Activated CD4-positive, alpha-beta T cell treated with anti-CD3 and anti-CD28 coated beads, Interleukin-2, amount 10 ng/mL, durations not matched to agents 7 days and 5 days (primary cell): ENCODE measurements around the gene ITGB3. TPM values are rescaled to one million over a fixed set of nuclear protein-coding genes. Genes with fewer than 3 reads are reported as not detected.

ENCODE experiments used
- CTCF ChIA-PET: fragments of 350-600 bp; sonication (Branson Sonifier 250); formaldehyde crosslinking; loops from one replicate; lab custom pipeline; 2021; ENCODE audit warnings: antibody characterized with exemption; lab: Charles Lee
- POLR2A ChIA-PET: fragments of 350-600 bp; sonication (Branson Sonifier 250); formaldehyde crosslinking; loops from one replicate; lab custom pipeline; 2021; ENCODE audit warnings: antibody characterized with exemption; lab: Charles Lee
- DNase-seq: peaks from one replicate; pipeline ENCODE4 v3.0.0-alpha.2; 2020
- H3K27ac Mint-ChIP-seq: one replicate; pipeline ENCODE4 v1.8.0; 2021; ENCODE audit warnings: mild to moderate bottlenecking, moderate library complexity, mixed read lengths
- H3K27me3 Mint-ChIP-seq: one replicate; pipeline ENCODE4 v1.8.0; 2021; ENCODE audit warnings: mixed read lengths
- H3K36me3 Mint-ChIP-seq: one replicate; pipeline ENCODE4 v1.8.0; 2021; ENCODE audit warnings: low read depth, mixed read lengths
- H3K4me1 Mint-ChIP-seq: one replicate; pipeline ENCODE4 v1.8.0; 2021; ENCODE audit warnings: mixed read lengths
- H3K4me3 Mint-ChIP-seq: one replicate; pipeline ENCODE4 v1.8.0; 2021; ENCODE audit warnings: mild to moderate bottlenecking, moderate library complexity, mixed read lengths
- H3K9me3 Mint-ChIP-seq: one replicate; pipeline ENCODE4 v1.8.0; 2021; ENCODE audit warnings: mixed read lengths
- total RNA-seq, 2 experiments: library from RNA; stranded (reverse); gene quantifications; one replicate each; pipeline ENCODE4 v1.2.3, GENCODE V29; 2021

Gene ITGB3
- total RNA-seq, 2 experiments from 2014 or later = 0.52 to 0.98 TPM

GRCh38 chr17:47273245-47273644 lies 19.6 kb downstream of the ITGB3 start:
- Mint-ChIP-seq H3K36me3 (no peaks in the 10 kb centered on the region), H3K4me3 (no peak overlapping the region), H3K27me3 (peaks cover 6% of the 10 kb centered on the region), H3K27ac (no peak overlapping the region), H3K9me3 (peaks cover 3% of the 10 kb centered on the region), H3K4me1 (no peaks in the 10 kb centered on the region)
- ChIA-PET POLR2A (no interaction called here), CTCF (interaction anchor here (1.3 kb wide), 1 partner anchor 15 kb away, joined by 4 read pairs; no protein-coding TSS in a partner anchor)
- no peak for DNase-seq

- no peak for DNase-seq
- Mint-ChIP-seq H3K4me1 (peaks cover 6% of the 10 kb centered on the region), H3K4me3 (no peak overlapping the region), H3K36me3 (no peaks in the 10 kb centered on the region), H3K27ac (no peak overlapping the region), H3K27me3 (peaks cover 6% of the 10 kb centered on the region), H3K9me3 (no peaks in the 10 kb centered on the region)
- ChIA-PET POLR2A (no interaction called here), CTCF (no interaction called here)
These were observed 20.9 kb downstream of the ITGB3 start for GRCh38 chr17:47274319-47275069.

GRCh38 chr17:47275245-47275984 lies 21.8 kb downstream of the ITGB3 start:
- Mint-ChIP-seq H3K4me1 (peaks cover 6% of the 10 kb centered on the region), H3K9me3 (no peaks in the 10 kb centered on the region), H3K4me3 (no peak overlapping the region), H3K36me3 (no peaks in the 10 kb centered on the region), H3K27me3 (peaks cover 6% of the 10 kb centered on the region), H3K27ac (no peak overlapping the region)
- DNase-seq = no peak
- ChIA-PET POLR2A (no interaction called here), CTCF (no interaction called here)

GRCh38 chr17:47276444-47276843 lies 22.8 kb downstream of the ITGB3 start:
- CTCF ChIA-PET = no interaction called here
- H3K27ac Mint-ChIP-seq = no peak overlapping the region

GRCh38 chr17:47276868-47277267 lies 23.2 kb downstream of the ITGB3 start:
- H3K4me3 Mint-ChIP-seq = no peak overlapping the region
- peaks cover 6% of the 10 kb centered on the region for H3K4me1 Mint-ChIP-seq
- ChIA-PET POLR2A (no interaction called here), CTCF (no interaction called here)
- H3K36me3 Mint-ChIP-seq = no peaks in the 10 kb centered on the region
- no peak for DNase-seq
- H3K27ac Mint-ChIP-seq = no peak overlapping the region
- H3K9me3 Mint-ChIP-seq = no peaks in the 10 kb centered on the region
- peaks cover 6% of the 10 kb centered on the region for H3K27me3 Mint-ChIP-seq

More at GRCh38 chr17:47276444-47276843, 22.8 kb downstream of the ITGB3 start:
- POLR2A ChIA-PET = no interaction called here
- no peaks in the 10 kb centered on the region for H3K9me3 Mint-ChIP-seq
- DNase-seq = no peak
- no peak overlapping the region for H3K4me3 Mint-ChIP-seq
- peaks cover 6% of the 10 kb centered on the region for H3K4me1 Mint-ChIP-seq
- H3K36me3 Mint-ChIP-seq = no peaks in the 10 kb centered on the region
- H3K27me3 Mint-ChIP-seq = peaks cover 6% of the 10 kb centered on the region

- ChIA-PET POLR2A (no interaction called here), CTCF (no interaction called here)
- peaks cover 6% of the 10 kb centered on the region for H3K27me3 Mint-ChIP-seq
- H3K36me3 Mint-ChIP-seq = no peaks in the 10 kb centered on the region
- H3K9me3 Mint-ChIP-seq = no peaks in the 10 kb centered on the region
- H3K27ac Mint-ChIP-seq = no peak overlapping the region
- H3K4me1 Mint-ChIP-seq = peaks cover 6% of the 10 kb centered on the region
- no peak overlapping the region for H3K4me3 Mint-ChIP-seq
- DNase-seq = no peak
These were observed 24.3 kb downstream of the ITGB3 start for GRCh38 chr17:47277921-47278320.

GRCh38 chr17:47278561-47278960 lies 24.9 kb downstream of the ITGB3 start:
- DNase-seq = no peak
- no peak overlapping the region for H3K27ac Mint-ChIP-seq
- H3K4me3 Mint-ChIP-seq = no peak overlapping the region
- ChIA-PET CTCF (interaction anchor here (0.6 kb wide), 1 partner anchor 70 kb away, joined by 3 read pairs; no protein-coding TSS in a partner anchor), POLR2A (no interaction called here)
- peaks cover 6% of the 10 kb centered on the region for H3K27me3 Mint-ChIP-seq
- H3K36me3 Mint-ChIP-seq = no peaks in the 10 kb centered on the region
- H3K9me3 Mint-ChIP-seq = no peaks in the 10 kb centered on the region
- H3K4me1 Mint-ChIP-seq = peaks cover 6% of the 10 kb centered on the region

- Mint-ChIP-seq H3K4me3 (no peak overlapping the region), H3K9me3 (no peaks in the 10 kb centered on the region), H3K27ac (no peak overlapping the region), H3K4me1 (peaks cover 6% of the 10 kb centered on the region), H3K27me3 (peaks cover 6% of the 10 kb centered on the region), H3K36me3 (no peaks in the 10 kb centered on the region)
- CTCF ChIA-PET = interaction anchor here (0.6 kb wide), 1 partner anchor 71 kb away, joined by 3 read pairs; no protein-coding TSS in a partner anchor
- DNase-seq = no peak
- POLR2A ChIA-PET = no interaction called here
These were observed 25.6 kb downstream of the ITGB3 start for GRCh38 chr17:47279062-47279801.

- CTCF ChIA-PET = no interaction called here
- POLR2A ChIA-PET = no interaction called here
- peaks cover 6% of the 10 kb centered on the region for H3K4me1 Mint-ChIP-seq
- no peaks in the 10 kb centered on the region for H3K36me3 Mint-ChIP-seq
- H3K9me3 Mint-ChIP-seq = no peaks in the 10 kb centered on the region
- no peak for DNase-seq
- no peak overlapping the region for H3K27ac Mint-ChIP-seq
- H3K4me3 Mint-ChIP-seq = no peak overlapping the region
- H3K27me3 Mint-ChIP-seq = peaks cover 6% of the 10 kb centered on the region
These were observed 26.6 kb downstream of the ITGB3 start for GRCh38 chr17:47280072-47280811.

GRCh38 chr17:47281216-47281615 lies 27.6 kb downstream of the ITGB3 start:
- no peaks in the 10 kb centered on the region for H3K9me3 Mint-ChIP-seq
- peaks cover 8% of the 10 kb centered on the region for H3K27me3 Mint-ChIP-seq
- peaks cover 6% of the 10 kb centered on the region for H3K4me1 Mint-ChIP-seq
- DNase-seq = no peak
- H3K4me3 Mint-ChIP-seq = no peak overlapping the region
- H3K27ac Mint-ChIP-seq = no peak overlapping the region
- CTCF ChIA-PET = interaction anchor here (1.5 kb wide), 1 partner anchor 34 kb away, joined by 3 read pairs; no protein-coding TSS in a partner anchor
- POLR2A ChIA-PET = no interaction called here
- H3K36me3 Mint-ChIP-seq = no peaks in the 10 kb centered on the region

- CTCF ChIA-PET = no interaction called here
- H3K4me3 Mint-ChIP-seq = no peak overlapping the region
These were observed 31.4 kb downstream of the ITGB3 start for GRCh38 chr17:47285003-47285402.

More at GRCh38 chr17:47285003-47285402, 31.4 kb downstream of the ITGB3 start:
- Mint-ChIP-seq H3K36me3 (no peaks in the 10 kb centered on the region), H3K27ac (no peak overlapping the region), H3K27me3 (peaks cover 6% of the 10 kb centered on the region), H3K4me1 (no peaks in the 10 kb centered on the region), H3K9me3 (no peaks in the 10 kb centered on the region)
- POLR2A ChIA-PET = no interaction called here
- DNase-seq = no peak
